HG02981 (cell line): Measurements from ENCODE around the gene SOX18.

Experiments
- ATAC-seq: cut with Tn5 transposase; IDR thresholded peaks from one replicate; pipeline ENCODE4 v1.9.1; 2021; ENCODE audit warnings: mild to moderate bottlenecking, moderate library complexity; ENCODE audit not compliant: unreplicated experiment

SOX18 gene

DNA sequence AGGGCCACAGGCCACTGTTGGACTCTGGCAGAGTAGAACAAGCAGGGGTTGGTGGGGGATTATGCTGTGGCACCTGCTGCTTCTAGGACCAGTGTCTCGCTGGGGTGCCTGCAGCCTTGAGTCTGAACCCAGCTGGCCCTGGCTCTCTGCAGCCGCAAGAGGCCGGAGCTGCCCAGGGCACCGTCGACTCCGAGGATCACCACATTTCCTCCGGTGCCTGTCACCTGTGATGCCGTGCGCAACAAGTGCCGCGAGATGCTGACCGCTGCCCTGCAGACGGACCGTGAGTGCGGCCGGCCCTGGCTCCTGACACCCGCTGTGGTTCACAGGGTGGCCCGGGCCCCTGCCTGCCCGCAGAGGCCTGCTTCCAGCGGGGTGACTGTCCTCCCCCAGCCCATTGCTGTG, 19.8 kb upstream of the SOX18 start:
- ATAC-seq = no peak

DNA sequence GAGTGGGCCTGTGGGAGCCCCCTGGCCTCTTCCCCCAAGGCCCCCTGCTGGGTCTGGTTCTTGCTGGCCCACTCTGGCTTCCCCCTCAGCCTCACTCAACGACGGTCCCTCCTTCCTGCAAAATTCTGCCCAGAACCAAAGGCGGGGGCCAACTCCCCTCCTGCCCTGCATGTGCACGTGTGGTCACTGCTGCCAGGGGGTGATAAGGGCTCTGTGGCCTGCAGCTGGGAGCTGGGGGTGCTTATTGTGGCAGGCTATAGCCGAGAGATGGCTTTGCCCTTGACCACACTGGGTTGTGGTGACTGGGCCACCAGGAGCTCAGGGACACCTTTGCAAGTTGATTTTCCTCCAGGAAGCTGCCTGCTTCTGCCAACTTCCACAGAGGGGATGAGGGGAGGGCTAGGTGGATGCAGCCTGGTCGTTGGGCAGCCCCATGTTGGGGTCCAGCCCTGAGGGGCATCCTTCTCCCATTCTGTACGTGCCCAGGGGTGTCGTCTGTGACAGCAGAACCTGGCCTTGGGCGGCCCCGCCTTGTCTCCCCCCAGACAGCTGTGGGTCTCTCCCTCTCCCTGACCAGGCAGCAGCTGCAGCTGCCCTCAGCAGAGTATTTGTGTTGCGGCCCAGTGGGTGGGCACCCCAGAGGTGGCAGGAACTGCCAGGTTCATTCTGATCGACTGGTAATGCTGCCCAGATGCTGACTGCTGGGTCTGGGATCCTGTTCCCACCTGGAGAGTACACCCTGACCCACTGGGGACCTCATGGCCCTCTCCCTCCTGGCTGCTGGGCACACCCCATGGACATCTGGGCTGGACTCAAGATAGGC, 19.2 kb upstream of the SOX18 start:
- ATAC-seq = no peak

DNA sequence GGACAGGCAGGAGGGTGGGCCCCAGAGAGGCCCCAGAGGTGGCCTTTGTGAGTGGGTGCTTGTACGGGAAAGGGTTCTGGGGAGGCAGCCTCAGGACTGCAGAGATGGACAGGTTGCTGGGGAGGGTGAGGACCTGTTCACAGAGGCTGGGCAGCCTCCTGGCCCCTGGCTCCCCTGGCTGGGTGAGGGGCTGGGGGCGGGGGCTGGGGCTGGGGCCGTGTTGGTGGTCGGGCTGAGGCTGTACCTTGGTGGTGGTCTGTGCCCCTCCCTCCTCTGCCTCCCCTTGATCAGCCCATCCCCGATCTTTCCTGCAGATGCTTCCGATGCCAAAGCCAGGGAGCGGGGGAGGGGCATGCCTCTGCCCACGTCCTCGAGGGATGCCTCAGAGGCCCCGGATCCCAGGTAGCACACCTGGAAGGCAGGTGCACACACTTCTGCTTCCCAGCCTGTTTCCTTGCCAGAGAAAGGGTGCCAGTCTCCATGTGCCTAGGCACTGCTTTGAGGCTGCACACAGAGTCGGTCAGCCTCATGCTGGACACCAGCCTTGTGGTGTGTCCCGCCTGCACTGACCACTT, 18.4 kb upstream of the SOX18 start:
- ATAC-seq = no peak

DNA sequence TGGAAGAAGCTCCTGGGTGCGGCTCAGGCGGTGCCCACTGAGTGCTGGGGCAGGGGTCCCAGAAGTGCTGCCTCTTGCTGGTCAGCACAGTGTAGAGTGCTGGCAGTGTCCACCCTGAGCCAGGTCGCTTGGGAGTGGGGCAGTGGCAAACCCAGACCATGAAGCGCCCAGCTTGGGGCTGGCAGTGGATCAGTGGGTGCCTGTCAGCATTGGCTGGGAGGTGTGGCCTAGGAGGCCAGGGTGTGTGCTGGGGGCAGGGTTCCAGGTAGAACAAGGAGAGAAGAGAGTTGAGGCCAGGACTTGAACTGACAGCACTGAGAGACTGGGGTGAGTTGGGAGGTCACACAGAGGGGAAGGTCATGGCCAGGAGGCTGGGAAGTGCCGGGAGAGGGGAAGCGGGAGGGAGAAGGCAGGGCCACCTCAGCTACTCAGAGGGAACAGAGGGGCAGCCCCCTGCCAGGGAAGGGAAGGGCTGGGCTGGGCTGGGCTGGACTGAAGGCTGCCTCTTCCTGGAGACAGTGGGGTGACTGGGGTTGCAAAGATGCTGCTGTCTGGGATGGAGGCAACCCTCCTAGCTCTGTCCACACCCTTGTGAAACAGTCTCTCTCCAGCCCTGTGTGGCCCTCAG, 17.7 kb upstream of the SOX18 start:
- ATAC-seq = no peak

DNA sequence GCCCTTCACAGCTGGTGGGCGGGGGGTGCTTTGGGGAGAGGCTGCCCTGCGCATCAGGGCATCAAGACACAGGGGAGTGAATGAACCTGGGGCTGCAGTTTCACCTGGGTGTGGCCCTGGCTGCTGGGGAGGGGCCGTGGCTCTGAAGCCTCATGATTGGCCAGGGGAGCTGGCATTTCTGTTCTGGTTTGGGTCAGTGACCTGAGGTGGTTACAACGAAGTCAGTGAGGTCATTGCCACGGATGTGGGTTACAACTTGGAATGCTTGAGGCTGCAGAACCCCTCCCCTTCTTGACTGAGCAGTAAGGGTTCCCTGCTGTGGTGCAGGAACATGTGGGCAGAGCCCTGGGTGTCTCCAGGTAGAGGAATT, 16.5 kb upstream of the SOX18 start:
- ATAC-seq = peak; percentile 40

DNA sequence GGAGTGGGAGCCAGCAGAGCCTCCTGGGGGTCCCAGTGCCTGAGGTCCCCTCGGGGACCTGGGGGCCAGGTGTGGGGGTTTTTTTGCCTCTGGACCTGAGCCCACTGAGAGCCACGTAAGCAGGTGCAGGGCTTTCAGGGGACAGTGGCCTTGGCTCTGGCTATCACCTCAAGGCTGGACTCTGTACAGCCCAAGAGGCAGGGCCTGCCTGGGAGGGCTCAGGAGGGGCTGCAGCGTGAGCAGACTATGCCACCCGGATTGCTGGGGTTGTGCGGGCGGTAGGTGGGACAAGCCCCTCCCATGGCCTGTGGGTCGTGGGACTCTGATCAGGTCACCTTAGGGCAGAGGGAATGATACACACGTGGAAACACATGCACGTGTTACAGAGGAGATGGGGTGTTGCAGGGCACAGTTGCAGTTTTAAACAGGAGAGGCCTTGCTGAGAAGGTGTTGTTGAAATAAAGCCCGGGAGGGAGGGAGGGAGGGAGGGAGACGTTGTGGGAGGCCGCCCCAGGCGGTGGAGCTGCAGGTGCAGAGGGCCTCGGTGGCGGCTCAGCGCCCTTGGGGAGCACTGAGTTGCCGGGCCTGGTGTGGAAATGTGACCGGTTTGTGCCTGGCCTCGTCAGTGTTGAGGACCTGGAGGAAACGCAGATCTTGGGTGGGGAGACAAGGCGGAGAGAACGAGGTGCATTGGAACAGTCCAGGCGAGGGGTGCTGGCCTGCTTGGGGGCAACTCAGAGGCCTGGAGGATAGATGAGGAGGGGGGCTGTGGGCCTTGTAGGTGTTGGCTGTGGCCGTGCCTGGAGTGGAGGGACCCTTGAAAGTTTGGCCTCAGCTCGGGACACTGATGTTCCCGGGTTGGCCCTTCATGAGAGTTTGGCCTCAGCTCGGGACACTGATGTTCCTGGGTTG, 15.9 kb upstream of the SOX18 start:
- no peak for ATAC-seq

DNA sequence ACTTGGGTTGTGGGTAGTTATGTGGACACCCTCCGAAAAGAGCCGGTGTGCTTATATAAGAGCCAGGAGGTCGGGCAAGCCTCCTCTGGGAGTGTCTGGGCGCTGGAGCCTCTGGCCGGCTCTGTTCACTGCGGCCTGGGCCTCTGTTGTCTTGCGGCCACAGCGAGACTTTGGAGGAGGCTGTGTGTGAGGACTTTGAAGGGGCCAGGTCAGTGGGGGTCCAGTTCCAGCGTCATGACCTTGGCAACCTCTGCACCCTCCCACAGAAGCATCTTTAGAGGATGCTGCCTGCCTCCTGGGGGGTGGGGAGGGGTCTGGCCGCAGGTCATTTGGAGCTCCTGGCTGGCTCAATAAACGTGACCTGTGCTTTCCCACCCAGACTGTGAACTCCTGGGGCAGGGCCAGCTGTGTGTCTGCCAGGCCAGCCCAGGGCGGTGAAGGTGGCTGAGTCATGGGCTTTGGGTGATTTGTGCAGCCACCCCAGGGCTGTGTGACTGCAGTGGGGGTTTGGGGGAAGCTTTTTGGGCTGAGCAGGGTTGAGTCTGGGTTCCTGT, 14.8 kb upstream of the SOX18 start:
- ATAC-seq = no peak

DNA sequence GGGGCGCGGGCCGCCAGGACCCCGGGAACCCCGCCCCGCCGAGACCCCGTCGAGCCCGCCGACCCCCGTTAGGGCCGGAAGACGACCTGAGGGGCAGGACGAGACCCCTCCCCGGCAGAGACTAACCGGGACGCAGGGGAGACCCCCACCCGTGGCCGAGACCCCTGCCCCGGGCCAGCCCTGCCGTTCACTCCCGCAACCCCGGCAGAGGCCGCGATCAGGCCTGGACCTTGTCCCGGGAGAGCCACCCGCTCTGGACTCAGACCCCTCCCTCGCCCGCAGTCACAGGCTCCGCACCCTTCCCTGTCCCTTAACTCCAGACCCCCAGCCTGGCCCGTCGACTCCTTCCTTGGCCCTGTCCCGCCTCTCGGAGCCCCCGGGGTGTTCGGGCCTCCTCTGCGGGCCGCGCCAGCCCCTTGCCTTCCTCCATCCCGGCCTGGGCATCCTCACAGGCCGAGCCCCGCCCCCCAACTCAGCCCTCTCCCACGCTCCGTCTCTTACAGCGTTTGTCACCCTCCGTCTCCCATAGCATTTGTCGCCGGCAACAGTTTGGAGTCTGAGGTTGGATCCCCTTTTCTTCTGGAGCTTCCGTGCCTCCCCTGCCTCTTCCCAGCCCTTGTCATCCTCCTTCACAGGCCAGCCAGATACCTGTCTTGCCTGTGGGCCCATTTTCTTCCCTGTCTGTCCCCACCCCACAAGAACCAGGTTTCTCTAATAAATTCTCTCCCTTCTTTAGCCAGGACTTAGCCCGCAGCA, 14.1 kb upstream of the SOX18 start:
- ATAC-seq = no peak

DNA sequence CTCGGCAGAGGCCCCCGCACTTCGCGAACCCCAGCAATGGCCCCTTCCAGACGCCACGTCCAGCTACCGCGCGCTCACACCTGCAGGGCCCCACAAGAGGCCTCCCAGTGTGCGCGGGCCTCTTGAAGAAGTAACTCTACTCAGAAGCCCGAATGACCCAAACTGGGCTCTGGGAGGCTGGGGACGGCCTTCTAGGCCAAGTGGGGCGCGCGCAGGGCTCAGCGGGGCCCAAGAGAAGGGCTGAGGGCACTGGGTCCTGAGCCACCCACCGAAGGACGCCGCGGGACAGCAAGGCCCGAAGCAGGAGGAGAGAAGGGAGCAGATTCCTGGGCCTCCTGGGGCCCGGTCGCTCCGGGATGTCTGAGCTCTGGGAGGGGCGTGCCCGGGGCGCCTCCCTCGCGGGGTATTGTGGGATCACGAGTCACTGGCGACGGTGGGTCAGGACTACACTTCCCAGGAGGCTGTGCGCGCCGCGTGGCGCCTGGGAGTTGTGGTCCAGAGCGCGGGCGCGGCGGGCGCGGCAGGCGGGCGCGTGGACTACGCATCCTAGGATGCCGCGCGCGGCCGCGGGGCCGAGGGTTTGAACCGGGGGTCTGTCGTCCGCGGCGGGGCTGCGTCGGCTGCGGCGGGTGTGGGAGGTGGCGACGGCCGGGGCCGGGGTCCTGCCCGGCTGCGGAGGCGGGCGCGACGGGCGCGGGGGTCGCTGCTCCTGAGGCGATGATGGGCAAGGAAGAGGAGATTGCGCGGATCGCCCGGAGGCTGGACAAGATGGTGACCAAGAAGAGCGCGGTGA, 13.4 kb upstream of the SOX18 start, which contains the start of gene TCEA2:
Gene TCEA2 (plus strand): TSS at position 603 of the 793 bp plus-strand sequence. CDS start 115 bp downstream, at position 718.
- ATAC-seq = peak; percentile 76

DNA sequence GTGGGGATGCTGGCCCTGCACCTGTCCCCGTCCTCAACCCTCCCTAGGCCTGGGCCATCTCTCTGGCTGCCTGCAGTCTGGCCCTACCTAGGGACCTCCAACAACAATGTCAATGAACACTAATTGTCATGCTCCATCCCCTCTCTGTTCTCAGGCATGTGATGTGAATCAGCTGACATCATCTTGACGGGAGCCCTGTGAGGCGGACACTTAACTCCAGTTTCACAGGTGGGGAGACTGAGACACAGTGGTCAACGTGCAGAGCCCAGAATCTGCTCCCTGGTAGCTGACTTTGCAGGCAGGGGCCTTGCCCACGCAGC, 12.8 kb upstream of the SOX18 start:
- ATAC-seq = no peak

DNA sequence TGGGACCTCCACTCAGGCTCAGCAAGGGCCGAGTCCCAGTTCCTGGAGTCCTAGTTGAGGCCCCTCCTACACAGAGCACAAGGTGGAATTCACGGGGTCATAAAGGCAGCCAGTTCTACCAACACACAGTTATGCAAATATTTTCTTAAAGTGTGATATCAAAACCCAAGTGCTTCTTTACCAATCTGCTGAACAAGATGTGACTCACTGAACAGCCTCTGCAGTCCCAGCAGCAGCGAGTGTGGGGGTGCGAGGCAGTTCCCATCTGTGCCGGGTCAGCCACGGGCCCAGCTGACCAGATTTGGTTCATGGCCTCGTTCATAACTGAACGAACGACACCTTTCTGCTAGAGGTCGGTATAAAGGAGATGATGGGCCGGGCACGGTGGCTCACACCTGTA, 9.1 kb upstream of the SOX18 start:
- no peak for ATAC-seq

DNA sequence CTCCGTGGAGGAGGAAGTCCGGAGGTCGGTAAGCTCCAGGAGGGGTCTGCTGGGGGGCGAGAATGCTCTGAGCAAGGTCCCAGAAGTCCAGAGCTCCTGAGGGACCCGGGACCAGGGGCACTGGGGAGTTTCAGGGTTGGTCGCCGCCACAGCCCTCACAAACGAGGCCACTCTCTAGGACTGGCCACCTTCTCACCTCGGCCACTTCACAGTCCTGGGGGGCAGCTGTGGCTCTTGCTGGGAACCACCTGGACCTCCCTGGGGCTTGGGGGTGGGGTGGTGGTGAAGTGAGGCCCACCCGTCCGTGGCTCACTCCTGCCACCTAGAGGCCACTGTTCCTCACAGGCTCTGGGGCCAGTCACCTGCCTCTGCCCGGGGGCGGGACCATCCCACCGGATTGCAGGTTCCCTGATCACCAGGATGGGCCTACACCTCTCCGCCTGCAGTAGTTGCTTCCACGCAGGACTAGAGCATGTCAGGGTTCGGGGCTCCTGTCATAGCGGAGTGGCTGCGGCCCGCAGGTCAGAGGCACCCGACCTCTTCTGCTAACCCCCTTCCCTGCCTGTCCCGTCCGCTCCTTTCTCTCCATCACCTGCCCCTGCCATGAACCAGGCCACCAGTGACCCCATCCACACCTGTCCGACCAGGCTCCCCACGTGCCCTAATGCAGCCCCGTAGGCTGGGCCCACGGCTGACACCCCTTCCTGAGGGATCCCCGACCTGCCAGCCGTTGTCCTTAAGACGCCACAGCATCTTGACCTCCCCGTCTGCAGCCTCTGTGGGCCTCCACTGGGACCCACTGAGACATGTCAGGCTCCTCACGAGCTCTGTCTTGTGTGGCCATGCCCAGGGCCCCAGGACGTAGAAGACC, 8.4 kb upstream of the SOX18 start:
- ATAC-seq = peak; percentile 46

DNA sequence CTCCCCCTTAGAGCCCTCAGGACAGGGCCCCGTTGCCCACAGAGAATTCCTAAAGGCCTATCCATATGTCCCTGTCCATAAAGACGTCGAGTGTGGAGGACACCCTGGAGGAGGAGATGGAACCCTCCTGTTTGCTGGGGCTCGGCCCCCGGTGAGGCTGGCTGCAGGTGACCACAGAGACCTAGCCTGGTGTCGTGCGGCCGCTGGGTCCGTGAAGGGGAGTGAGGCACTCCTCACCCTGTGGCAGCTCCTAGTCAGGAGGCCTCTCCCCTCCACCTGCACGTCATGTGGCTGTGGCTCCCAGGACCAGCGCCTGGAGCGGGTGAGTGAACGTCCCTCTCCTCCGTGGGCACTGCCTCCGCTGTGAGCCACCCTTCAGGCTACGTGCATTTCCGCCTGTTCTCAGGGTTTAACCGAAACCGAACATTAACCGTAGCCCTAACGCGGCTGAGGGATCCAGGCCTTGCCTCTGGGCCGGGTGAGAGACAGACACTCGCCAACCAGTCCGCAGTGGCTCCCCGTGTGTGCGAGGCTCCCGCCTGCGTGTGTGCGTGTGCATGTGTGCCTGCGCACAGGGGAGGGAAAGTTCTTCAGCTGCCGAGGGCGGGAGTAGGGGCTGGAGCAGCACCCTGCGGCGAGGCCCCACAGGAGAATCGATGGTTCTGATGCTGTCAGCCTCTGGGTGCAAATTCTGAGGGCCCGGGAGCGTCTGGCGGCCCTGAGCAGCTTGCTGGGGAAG, 7.6 kb upstream of the SOX18 start:
- ATAC-seq = no peak

DNA sequence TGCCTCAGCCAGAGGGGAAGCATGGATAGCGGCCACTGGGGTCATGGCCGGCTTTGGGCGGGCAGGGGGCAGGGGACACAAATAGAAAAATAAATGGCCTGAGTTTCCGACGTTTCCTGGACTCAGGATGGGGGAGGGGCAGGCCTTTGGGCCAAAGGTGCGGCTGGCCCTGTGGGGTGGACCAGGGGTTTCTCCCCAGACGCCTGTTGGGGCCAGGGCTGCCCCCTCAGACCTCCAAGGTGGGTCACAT, 7.1 kb upstream of the SOX18 start:
- no peak for ATAC-seq

DNA sequence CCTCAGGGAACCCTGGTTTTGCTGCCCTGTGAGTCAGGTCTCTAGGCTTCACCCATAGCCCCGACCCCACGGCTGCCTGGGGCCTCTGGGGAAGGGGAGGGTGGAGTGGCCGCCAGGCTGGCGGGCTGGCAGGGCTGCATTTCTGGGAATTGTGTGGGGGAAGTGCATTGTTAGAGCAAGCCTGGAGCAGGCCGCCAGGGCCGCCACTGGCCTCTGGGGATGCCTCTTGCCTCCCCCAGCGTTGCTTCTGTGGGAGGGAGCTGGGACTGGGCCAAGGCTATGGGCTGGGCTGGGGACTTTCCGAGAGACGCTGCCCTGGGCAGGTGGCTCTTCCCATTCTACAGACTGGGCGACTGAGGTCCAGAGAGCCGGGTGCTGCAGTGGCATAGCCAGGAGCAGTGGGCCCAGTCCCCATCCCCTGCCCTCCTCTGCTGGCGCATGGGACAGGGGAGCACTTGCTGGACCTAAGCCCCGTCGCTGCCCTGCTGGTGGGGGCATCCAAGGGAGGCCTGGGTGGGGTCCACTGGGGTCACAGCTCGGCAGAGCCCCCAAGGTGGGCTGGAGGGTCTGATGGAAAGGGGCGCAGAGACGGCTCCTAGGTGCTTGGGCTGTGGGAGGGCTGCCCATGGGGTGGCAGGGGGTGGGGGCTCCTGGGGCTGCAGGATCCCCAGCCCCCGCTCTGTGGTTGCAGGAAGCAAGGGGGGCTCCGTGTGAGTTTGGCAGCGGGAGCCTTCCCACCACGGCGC, 6.6 kb upstream of the SOX18 start:
- no peak for ATAC-seq

DNA sequence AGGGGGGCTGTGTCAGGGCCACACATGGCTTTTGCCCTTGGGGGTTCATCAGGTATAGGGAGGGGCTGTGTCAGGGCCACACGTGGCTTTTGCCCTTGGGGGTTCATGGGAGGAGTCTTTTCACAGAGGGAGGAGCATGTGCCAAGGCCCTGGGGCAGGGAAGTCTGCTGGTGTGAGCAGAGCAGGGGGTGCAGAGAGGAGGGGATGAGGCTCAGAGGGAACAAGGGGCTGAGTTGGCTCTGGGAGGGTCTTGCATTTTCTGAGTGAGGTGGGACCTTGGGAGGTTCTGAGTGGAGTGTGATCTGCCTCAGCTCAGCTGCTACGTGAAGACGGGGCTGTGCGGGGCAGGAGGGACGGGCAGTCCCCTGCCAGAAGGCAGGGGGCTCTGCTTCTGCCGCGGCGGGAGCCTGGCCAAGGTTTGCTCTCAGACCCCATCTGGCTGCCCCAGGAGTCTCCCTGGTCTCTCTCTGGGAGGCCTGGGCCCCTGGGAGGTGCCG, 6.0 kb upstream of the SOX18 start:
- ATAC-seq = no peak
